Measurements from ENCODE around the gene CASP5.
"Not testable (repeated sequence)": the region's sequence is repeated elsewhere in the genome, so short reads cannot be mapped to it uniquely, and the experiment has no call there.

The CASP5 gene

DNA sequence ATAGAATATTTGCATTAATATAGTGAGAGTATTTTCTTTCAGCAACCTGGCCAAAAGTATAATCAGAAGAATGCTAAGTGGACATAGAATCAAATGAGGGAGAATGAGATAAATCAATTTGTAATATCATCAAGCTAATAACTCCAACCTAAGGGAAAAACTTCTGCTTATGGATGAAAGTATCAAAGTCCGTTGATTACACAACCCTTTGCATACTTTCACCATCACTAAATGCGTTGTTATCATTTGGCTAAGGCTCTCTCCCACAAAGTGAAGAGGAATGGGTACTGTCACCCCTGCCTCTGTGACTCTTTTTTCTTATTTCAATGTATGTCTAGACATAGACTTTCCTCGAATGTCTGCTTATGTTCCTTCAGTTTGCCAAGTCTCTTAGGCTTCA, 38.2 kb downstream of the CASP5 start:
- no peak for DNase-seq (ENCODE audit: low spot score)
- in situ Hi-C loops (cut with MboI; ENCODE audit: low pct_unique_long_range_greater_than_20kb, low sequenced_read_pairs, unreplicated experiment): no loop called here
- TF ChIP-seq, protein P1, sequence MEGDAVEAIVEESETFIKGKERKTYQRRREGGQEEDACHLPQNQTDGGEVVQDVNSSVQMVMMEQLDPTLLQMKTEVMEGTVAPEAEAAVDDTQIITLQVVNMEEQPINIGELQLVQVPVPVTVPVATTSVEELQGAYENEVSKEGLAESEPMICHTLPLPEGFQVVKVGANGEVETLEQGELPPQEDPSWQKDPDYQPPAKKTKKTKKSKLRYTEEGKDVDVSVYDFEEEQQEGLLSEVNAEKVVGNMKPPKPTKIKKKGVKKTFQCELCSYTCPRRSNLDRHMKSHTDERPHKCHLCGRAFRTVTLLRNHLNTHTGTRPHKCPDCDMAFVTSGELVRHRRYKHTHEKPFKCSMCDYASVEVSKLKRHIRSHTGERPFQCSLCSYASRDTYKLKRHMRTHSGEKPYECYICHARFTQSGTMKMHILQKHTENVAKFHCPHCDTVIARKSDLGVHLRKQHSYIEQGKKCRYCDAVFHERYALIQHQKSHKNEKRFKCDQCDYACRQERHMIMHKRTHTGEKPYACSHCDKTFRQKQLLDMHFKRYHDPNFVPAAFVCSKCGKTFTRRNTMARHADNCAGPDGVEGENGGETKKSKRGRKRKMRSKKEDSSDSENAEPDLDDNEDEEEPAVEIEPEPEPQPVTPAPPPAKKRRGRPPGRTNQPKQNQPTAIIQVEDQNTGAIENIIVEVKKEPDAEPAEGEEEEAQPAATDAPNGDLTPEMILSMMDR (IDR thresholded peaks at IDR 0.05; ENCODE audit: extremely low read depth, insufficient read depth, missing control alignments): no peak

DNA sequence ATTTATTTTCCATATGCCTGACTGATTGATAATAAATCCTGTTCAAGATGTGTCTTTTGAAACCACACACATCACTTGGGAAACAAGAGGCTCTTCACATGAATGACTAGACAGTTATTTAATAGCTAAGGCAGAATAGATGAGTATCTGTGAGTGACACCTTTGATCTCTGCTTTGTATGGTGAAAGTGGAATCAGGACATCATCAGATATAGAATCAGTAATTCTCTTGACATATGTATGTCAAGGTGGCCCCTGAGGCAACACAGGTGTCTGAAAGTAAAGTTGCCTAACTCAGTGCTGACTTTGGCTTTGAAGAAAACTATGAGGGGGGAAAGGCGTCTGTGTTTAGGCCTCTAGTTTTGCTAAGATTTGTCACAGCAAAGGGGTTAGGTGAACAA, 43.1 kb downstream of the CASP5 start:
- no peak for DNase-seq (ENCODE audit: low spot score)
- in situ Hi-C loops (cut with MboI; ENCODE audit: low pct_unique_long_range_greater_than_20kb, low sequenced_read_pairs, unreplicated experiment): no loop called here
- TF ChIP-seq, protein P1 (IDR thresholded peaks at IDR 0.05; ENCODE audit: extremely low read depth, insufficient read depth, missing control alignments): no peak

DNA sequence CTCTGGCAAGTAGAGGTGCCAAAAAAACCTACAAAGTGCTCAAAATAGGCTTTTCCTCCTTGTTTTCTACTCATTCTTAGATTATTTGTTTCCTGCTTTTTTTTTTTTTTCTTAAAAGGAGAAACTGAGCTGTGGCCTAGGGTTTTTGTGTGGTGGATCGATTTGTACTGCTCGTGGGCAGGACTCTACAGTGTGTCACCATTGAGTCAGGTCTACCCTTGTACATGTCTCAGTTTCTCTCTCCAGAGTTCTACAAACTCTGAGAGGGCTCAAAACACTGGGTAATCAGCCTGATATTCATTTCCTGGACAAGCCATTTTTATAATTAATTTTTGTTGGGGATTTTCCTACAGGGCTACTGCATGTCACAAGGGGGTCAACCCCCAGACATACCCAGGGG, 49.4 kb downstream of the CASP5 start:
- in situ Hi-C loops (cut with MboI; ENCODE audit: low pct_unique_long_range_greater_than_20kb, low sequenced_read_pairs, unreplicated experiment): no loop called here
- DNase-seq (ENCODE audit: low spot score): no peak
- TF ChIP-seq, protein P1 (IDR thresholded peaks at IDR 0.05; ENCODE audit: extremely low read depth, insufficient read depth, missing control alignments): no peak

DNA sequence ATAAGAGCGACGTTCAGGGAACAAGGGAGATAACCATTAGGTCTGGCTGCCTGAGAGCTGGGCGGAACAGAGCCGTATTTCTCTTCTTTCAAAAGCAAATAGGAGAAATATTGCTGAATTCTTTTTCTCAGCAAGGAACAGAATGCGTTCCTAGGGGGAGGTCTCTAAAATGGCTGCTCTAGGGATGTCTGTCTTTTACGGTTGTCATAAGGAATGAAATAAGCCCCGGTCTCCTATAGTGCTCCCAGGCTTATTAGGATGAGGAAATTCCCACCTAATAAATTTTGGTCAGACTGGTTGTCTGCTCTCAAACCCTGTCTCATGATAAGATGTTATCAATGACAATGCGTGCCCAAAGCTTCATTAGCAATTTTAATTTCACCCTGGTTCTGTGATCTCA, 50.0 kb downstream of the CASP5 start:
- in situ Hi-C loops (cut with MboI; ENCODE audit: low pct_unique_long_range_greater_than_20kb, low sequenced_read_pairs, unreplicated experiment); DNase-seq (ENCODE audit: low spot score): not testable (repeated sequence)

DNA sequence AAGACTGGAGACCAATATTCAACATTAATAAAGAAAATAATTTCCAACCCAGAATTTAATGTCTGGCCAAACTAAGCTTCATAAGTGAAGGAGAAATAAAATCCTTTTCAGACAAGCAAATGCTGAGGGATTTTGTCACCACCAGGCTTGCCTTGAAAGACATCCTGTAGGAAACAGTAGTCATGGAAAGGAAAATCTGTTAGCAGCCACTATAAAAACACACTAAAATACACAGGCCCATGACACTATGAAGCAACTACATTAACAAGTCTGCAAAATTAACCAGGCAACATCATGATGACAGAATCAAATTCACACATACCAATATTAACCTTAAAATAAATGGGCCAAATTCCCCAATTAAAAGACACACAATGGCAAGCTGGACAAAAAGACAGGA, 52.2 kb downstream of the CASP5 start:
- in situ Hi-C loops (cut with MboI; ENCODE audit: low pct_unique_long_range_greater_than_20kb, low sequenced_read_pairs, unreplicated experiment): no loop called here
- TF ChIP-seq, protein P1 (IDR thresholded peaks at IDR 0.05; ENCODE audit: extremely low read depth, insufficient read depth, missing control alignments): no peak
- DNase-seq (ENCODE audit: low spot score): no peak

DNA sequence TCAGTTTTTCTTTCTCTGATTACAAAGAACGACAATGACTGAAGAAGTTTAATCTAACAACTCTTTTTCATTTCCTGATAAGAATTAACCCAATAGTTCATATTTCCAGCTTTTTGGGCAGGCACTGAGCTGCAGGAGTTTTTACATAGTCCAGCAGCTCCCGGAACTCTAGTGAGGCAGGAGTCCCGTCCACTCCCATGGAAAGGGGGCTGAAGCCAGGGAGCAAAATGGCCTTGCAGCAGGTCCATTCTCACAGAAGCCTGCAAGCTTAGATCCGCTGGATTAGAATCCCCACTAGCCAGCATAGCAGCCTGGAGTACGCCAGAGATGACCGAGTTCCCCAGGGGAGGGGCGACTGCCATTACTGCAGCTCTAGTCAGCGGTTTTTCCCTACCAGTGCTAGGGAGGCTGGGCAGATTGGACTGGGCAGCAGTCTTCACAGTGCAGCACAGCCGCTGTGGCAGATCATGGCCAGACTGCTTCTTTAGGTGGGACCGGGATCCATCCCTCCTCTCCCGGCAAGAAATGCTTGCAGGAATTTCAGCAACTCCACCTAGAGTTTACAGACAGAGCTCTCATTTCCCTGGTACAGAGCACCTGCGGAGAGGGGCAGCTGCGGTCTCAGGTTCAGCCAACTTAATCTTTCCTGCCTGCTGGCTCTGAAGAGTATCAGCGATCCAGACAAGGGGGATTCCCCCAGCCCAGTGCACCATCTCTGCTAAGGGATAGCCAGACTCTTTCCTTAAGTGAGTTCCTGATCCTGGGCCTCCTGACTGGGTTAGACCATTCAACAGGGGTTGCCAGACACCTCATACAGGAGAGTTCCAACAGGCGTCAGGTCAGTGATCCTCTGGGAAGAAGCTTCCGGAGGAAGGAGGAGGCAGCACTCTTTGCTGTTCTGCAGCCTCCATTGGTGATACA, 53.9 kb downstream of the CASP5 start:
- TF ChIP-seq, protein P1 (IDR thresholded peaks at IDR 0.05; ENCODE audit: extremely low read depth, insufficient read depth, missing control alignments): no peak
- in situ Hi-C loops (cut with MboI; ENCODE audit: low pct_unique_long_range_greater_than_20kb, low sequenced_read_pairs, unreplicated experiment): no loop called here

DNA sequence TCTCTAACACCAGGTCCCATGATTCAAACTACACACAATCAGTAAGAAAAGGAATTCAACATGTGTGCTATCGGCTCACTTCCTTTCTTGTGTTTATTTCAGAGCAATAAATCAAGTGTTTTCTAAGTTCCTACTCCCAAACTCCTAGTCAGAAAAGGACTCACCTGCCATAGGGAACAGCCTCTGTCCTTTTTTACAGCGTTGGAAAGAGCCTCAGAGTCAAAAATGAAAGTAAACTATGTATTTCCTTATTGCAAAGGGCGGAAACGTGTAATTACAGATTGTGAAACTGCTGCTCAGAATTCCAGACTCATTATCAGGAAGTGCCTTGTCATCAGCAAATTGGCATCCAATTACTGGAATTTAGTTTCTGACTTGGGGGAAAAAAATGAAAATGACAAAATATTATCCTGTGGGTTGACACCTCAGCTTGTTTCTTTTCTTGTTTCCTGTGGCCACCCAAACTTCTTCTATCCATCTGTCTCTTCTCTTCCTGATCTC, 54.6 kb downstream of the CASP5 start, which contains the start of gene CASP4:
Gene CASP4 (minus strand): TSS at position 220 of the 501 bp plus-strand sequence. CDS start 49 bp downstream, at position 171.
- in situ Hi-C loops (cut with MboI; ENCODE audit: low pct_unique_long_range_greater_than_20kb, low sequenced_read_pairs, unreplicated experiment): no loop called here
- peak; percentile 10 for DNase-seq (ENCODE audit: low spot score)
- TF ChIP-seq, protein P1 (IDR thresholded peaks at IDR 0.05; ENCODE audit: extremely low read depth, insufficient read depth, missing control alignments): no peak

More for the DNA sequence above, 53.9 kb downstream of the CASP5 start:
- DNase-seq (ENCODE audit: low spot score): no peak
